GM12801 (cell line): Measurements from ENCODE around the gene SLC1A2.

Source experiments
- CTCF ChIP-seq: IDR thresholded peaks from one replicate; pipeline ENCODE4 v1.5.1; 2011; ENCODE audit warnings: control low read depth; ENCODE audit not compliant: insufficient read length; ENCODE audit errors: extremely low read depth

SLC1A2 gene

GRCh38 chr11:35208795-35209194 lies 210.6 kb downstream of the SLC1A2 start:
- TF ChIP-seq CTCF, result no peak

GRCh38 chr11:35207471-35208403 lies 211.6 kb downstream of the SLC1A2 start:
- no peak for TF ChIP-seq CTCF

GRCh38 chr11:35206616-35207015 lies 212.7 kb downstream of the SLC1A2 start:
- no peak for TF ChIP-seq CTCF

- no peak for TF ChIP-seq CTCF
Observed at GRCh38 chr11:35204614-35205013, 214.7 kb downstream of the SLC1A2 start.
